ENCODE results near the gene UBA6.
"Not testable (repeated sequence)": the region's sequence is repeated elsewhere in the genome, so short reads cannot be mapped to it uniquely, and the experiment has no call there.

DNA sequence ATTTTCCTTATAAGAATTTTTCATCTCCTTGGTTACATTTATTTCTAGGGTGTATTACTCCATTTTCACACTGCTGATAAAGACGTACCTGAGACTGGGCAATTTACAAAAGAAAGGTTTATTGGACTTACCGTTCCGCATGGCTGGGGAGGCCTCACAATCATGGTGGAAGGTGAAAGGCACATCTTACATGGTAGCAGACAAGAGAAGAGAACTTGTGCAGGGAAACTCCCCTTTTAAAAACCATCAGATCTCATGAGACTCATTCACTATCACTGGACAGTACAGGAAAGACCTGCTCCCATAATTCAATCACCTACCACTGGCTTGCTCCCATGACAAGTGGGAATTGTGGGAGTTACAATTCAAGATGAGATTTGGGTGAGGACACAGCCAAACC, 5.7 kb upstream of the UBA6 start:
- TF ChIP-seq, protein P1, sequence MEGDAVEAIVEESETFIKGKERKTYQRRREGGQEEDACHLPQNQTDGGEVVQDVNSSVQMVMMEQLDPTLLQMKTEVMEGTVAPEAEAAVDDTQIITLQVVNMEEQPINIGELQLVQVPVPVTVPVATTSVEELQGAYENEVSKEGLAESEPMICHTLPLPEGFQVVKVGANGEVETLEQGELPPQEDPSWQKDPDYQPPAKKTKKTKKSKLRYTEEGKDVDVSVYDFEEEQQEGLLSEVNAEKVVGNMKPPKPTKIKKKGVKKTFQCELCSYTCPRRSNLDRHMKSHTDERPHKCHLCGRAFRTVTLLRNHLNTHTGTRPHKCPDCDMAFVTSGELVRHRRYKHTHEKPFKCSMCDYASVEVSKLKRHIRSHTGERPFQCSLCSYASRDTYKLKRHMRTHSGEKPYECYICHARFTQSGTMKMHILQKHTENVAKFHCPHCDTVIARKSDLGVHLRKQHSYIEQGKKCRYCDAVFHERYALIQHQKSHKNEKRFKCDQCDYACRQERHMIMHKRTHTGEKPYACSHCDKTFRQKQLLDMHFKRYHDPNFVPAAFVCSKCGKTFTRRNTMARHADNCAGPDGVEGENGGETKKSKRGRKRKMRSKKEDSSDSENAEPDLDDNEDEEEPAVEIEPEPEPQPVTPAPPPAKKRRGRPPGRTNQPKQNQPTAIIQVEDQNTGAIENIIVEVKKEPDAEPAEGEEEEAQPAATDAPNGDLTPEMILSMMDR (conservative IDR thresholded peaks at IDR 0.05; ENCODE audit: low read length) = not testable (repeated sequence)
- not testable (repeated sequence) for TF ChIP-seq EZH2phosphoT487 (IDR thresholded peaks at IDR 0.05; ENCODE audit: borderline replicate concordance)
